PC-9 (cell line): ENCODE results near the gene OR4D1. TPM values are rescaled to one million over a fixed set of nuclear protein-coding genes. Genes with fewer than 3 reads are reported as not detected.
"Not testable (repeated sequence)": the region's sequence is repeated elsewhere in the genome, so short reads cannot be mapped to it uniquely, and the experiment has no call there.

Experiments used
- BruUV-seq: library from RNA; stranded (reverse); fragments of 400-500 nt; replicated peaks from 2 replicates; lab custom pipeline; 2021; lab: Mats Ljungman, UMichigan
- CTCF ChIA-PET: fragments of 300-600 bp; sonication (Branson Sonifier 250); formaldehyde crosslinking; loops from one replicate; lab custom pipeline; 2022; ENCODE audit warnings: antibody characterized with exemption; lab: Charles Lee
- POLR2A ChIA-PET: fragments of 300-600 bp; sonication (Branson Sonifier 250); formaldehyde crosslinking; loops from one replicate; lab custom pipeline; 2022; ENCODE audit warnings: antibody characterized with exemption; ENCODE audit not compliant: unreplicated experiment; lab: Charles Lee
- DNase-seq, 2 experiments: peaks; one replicate each; pipeline versions ENCODE4 v3.0.0 to v3.0.0-alpha.2; 2015 to 2022; ENCODE audit warnings: mixed read lengths in 1 of 2
- H2AFZ ChIP-seq: fragments of 200-600 bp; sonication (generic); 2 replicates; pipeline ENCODE4 v1.8.1; 2017; ENCODE audit warnings: antibody characterized with exemption
- H3F3A ChIP-seq: fragments of 200-600 bp; sonication (generic); 2 replicates; pipeline ENCODE4 v1.8.1; 2017; ENCODE audit warnings: antibody characterized with exemption, mild to moderate bottlenecking, low read depth; ENCODE audit not compliant: insufficient read depth
- H3K27ac ChIP-seq: fragments of 200-600 bp; sonication (generic); 2 replicates; pipeline ENCODE4 v1.6.1; 2016; ENCODE audit warnings: mixed run types
- H3K27me3 ChIP-seq: fragments of 200-600 bp; sonication (generic); 2 replicates; pipeline ENCODE4 v1.6.1; 2016; ENCODE audit warnings: low read depth, mixed run types; ENCODE audit not compliant: insufficient read depth
- H3K36me3 ChIP-seq: fragments of 200-600 bp; sonication (generic); 2 replicates; pipeline ENCODE4 v1.6.1; 2016; ENCODE audit warnings: low read depth, mixed run types
- H3K4me1 ChIP-seq: fragments of 200-600 bp; sonication (generic); replicated peaks from 2 replicates; pipeline ENCODE4 v1.6.1; 2016; ENCODE audit warnings: mixed run types; ENCODE audit not compliant: insufficient read depth
- H3K4me2 ChIP-seq: fragments of 200-600 bp; sonication (generic); 2 replicates; pipeline ENCODE4 v1.6.1; 2017; ENCODE audit warnings: mixed run types
- H3K4me3 ChIP-seq: fragments of 200-600 bp; sonication (generic); 2 replicates; pipeline ENCODE4 v1.6.1; 2016; ENCODE audit warnings: mixed run types
- H3K79me2 ChIP-seq: fragments of 200-600 bp; sonication (generic); 2 replicates; pipeline ENCODE4 v1.6.1; 2017; ENCODE audit warnings: low read depth, mixed run types
- H3K9me2 ChIP-seq: fragments of 200-600 bp; sonication (generic); 2 replicates; pipeline ENCODE4 v1.8.1; 2017; ENCODE audit warnings: mild to moderate bottlenecking; ENCODE audit not compliant: insufficient read depth
- H3K9me3 ChIP-seq: fragments of 200-600 bp; sonication (generic); 2 replicates; pipeline ENCODE4 v1.8.1; 2016; ENCODE audit warnings: low read depth; ENCODE audit not compliant: insufficient read depth
- H4K20me1 ChIP-seq: fragments of 200-600 bp; sonication (generic); 2 replicates; pipeline ENCODE4 v1.8.1; 2017; ENCODE audit not compliant: insufficient read depth
- CTCF ChIP-seq: fragments of 200-600 bp; sonication (generic); conservative IDR thresholded peaks from 2 replicates; pipeline ENCODE4 v1.6.1; 2017; ENCODE audit warnings: mixed run types, antibody characterized with exemption, mild to moderate bottlenecking, moderate library complexity
- EZH2 ChIP-seq: fragments of 200-600 bp; sonication (generic); IDR thresholded peaks from 2 replicates; pipeline ENCODE4 v1.8.0; 2017; ENCODE audit warnings: antibody characterized with exemption, low read depth
- intact Hi-C: fragments of 100-400 bp; cut with micrococcal nuclease; formaldehyde crosslinking; loops from one replicate; pipeline ENCODE4 v1.10.0; 2022; ENCODE audit not compliant: unreplicated experiment
- total RNA-seq: library from RNA; stranded (reverse); gene quantifications from 2 replicates; pipeline ENCODE4 v1.2.3, GENCODE V29; 2021

Gene OR4D1
- total RNA-seq, 1 experiment from 2014 or later, result not detected

DNA sequence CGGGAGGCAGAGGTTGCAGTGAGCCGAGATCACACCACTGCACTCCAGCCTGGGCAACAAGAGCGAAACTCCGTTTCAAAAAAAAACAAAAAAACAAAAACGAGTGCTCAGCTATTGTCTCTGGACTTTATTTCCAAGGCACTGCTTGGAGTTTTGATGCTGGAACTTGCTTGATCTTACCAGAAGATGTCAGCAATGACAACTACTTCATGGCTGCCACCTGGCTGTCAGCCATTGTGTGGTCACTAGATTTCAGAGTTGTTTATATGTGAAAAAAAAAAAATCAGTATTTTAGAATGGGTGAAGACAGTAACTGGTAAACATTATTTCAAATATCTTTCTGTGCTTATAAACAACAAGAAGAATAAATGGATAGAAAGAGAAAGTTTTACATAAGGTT, 26.3 kb upstream of the OR4D1 start:
- peak; percentile 17 to 49 for DNase-seq
- POLR2A ChIA-PET, result no interaction called here
- Histone ChIP-seq H3K79me2 (no peaks in the 10 kb centered on the region), H3K4me2 (no peak overlapping the region), H3F3A (no peaks in the 10 kb centered on the region), H4K20me1 (0 out of 2 replicates have a peak, but pooled peaks cover 4% of the 10 kb centered on the region), H3K4me1 (no peaks in the 10 kb centered on the region), H3K36me3 (no peaks in the 10 kb centered on the region), H2AFZ (no peak overlapping the region), H3K27me3 (peaks cover 48% of the 10 kb centered on the region), H3K4me3 (no peak overlapping the region), H3K9me2 (no peaks in the 10 kb centered on the region), H3K27ac (no peak overlapping the region), H3K9me3 (no peaks in the 10 kb centered on the region)
- TF ChIP-seq EZH2 (no peak), CTCF (peak; percentile 66)
- intact Hi-C loops, result loop anchor here (1.0 kb wide), 1 partner anchor 325 kb away; no protein-coding TSS in a partner anchor
- BruUV-seq, result no TSS peak
- CTCF ChIA-PET, result interaction anchor here (0.7 kb wide), 1 partner anchor 117 kb away, joined by 3 read pairs; no protein-coding TSS in a partner anchor

GRCh38 chr17:58127846-58128245, 20.3 kb upstream of the OR4D1 start:
- Histone ChIP-seq H3K27me3 (peaks cover 73% of the 10 kb centered on the region), H4K20me1 (0 out of 2 replicates have a peak, but pooled peaks cover 4% of the 10 kb centered on the region), H3K27ac (no peak overlapping the region), H3K9me3 (no peaks in the 10 kb centered on the region), H3K36me3 (no peaks in the 10 kb centered on the region), H3K4me1 (no peaks in the 10 kb centered on the region), H3K4me3 (no peak overlapping the region), H2AFZ (no peak overlapping the region), H3K4me2 (no peak overlapping the region), H3K9me2 (no peaks in the 10 kb centered on the region), H3F3A (no peaks in the 10 kb centered on the region), H3K79me2 (no peaks in the 10 kb centered on the region)
- DNase-seq, result no peak
- TF ChIP-seq CTCF (no peak), EZH2 (no peak)
- BruUV-seq, result no TSS peak
- CTCF ChIA-PET, result no interaction called here
- POLR2A ChIA-PET, result no interaction called here
- intact Hi-C loops, result no loop called here

DNA sequence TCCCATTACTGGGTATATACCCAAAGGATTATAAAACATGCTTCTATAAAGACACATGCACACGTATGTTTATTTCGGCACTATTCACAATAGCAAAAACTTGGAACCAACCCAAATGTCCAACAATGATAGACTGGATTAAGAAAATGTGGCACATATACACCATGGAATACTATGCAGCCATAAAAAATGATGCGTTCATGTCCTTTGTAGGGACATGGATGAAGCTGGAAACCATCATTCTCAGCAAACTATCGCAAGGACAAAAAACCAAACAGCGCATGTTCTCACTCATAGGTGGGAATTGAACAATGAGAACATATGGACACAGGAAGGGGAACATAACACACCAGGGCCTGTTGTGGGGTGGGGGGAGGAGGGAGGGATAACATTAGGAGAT, 15.5 kb upstream of the OR4D1 start:
- intact Hi-C loops, H3K9me2 ChIP-seq, H3K4me2 ChIP-seq, H3K36me3 ChIP-seq, H3K79me2 ChIP-seq, H4K20me1 ChIP-seq, BruUV-seq, H3K27ac ChIP-seq, H3K9me3 ChIP-seq, H3K4me1 ChIP-seq, H3F3A ChIP-seq, POLR2A ChIA-PET, H2AFZ ChIP-seq, DNase-seq, H3K4me3 ChIP-seq, CTCF ChIA-PET: not testable (repeated sequence)
- H3K27me3 ChIP-seq, result peaks cover 79% of the 10 kb centered on the region
